ENCODE measurements around the gene DNAJC3.
"Not testable (repeated sequence)": the region's sequence is repeated elsewhere in the genome, so short reads cannot be mapped to it uniquely, and the experiment has no call there.

Gene DNAJC3

GRCh38 chr13:95676762-95677563 lies at the start of gene DNAJC3:
Gene DNAJC3, plus strand, starts transcription at chr13:95677139. Its CDS starts 117 bp downstream, at chr13:95677256.
- DNase-seq (ENCODE audit: low read depth), result peak; percentile 98

GRCh38 chr13:95627590-95627989 lies 49.3 kb upstream of the DNAJC3 start:
- DNase-seq (ENCODE audit: low read depth), result peak; percentile 69

- no peak for DNase-seq (ENCODE audit: low read depth)
These were observed 48.5 kb upstream of the DNAJC3 start for GRCh38 chr13:95628488-95628887.

GRCh38 chr13:95629071-95629470 lies 47.9 kb upstream of the DNAJC3 start:
- no peak for DNase-seq (ENCODE audit: low read depth)

GRCh38 chr13:95630593-95630992 lies 46.3 kb upstream of the DNAJC3 start:
- DNase-seq (ENCODE audit: low read depth), result no peak

DNA sequence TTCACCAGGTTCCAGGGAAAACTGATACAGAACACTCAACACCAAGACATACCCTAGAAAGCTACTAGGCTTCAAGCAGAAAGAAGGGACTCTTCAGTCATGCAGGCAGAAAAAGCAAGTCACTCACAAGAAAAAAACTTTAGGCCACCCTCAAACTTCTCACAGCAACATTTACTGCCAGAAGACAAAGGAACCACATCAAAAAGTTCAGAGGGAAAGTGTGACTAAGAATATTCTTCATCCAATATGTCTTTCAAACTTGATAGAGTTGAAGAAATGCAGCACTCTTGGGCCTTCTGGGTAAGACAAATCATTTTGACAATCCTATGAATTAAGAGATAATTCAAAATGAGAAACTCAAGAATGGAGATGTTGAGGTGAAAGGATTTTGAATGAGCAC lies 40.1 kb upstream of the DNAJC3 start:
- no peak for DNase-seq (ENCODE audit: low read depth)

- DNase-seq (ENCODE audit: low read depth), result peak; percentile 47
These were observed 35.5 kb upstream of the DNAJC3 start for GRCh38 chr13:95641291-95642027.

DNA sequence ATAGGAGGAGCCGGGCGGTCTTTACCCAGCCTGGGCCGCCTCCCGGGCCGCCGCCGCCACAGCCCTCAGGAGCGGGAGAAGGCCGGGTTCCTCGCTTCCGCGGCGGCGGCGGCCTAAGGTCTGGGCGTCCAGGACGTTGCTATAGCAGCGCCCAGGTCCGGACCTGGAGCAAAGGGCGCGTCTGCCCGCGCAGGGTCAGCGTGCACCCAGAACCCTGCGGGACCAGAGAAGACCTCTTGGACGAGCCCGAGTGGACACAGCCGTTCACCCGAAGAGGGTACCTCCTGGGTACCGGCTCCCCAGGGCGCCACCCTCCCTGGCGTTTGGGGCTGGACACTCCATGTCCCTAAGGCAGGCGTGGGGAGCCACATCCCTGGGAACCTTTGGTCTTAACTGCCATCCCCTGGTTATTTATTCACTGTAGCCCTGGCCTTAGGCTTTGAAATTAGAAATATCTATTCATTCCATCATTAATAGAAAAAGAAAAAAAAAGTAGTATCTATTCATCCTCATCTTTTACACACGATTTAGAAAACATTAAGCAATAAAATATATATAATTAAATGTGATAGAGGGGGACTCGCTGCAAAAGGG lies 34.8 kb upstream of the DNAJC3 start:
- DNase-seq (ENCODE audit: low read depth), result no peak

- DNase-seq (ENCODE audit: low read depth), result no peak
These were observed 33.9 kb upstream of the DNAJC3 start for GRCh38 chr13:95642999-95643398.

GRCh38 chr13:95643571-95643935 lies 33.4 kb upstream of the DNAJC3 start:
- DNase-seq (ENCODE audit: low read depth), result peak; percentile 28

- peak; percentile 37 for DNase-seq (ENCODE audit: low read depth)
These were observed 32.9 kb upstream of the DNAJC3 start for GRCh38 chr13:95643936-95644598.

GRCh38 chr13:95644601-95645052 lies 32.3 kb upstream of the DNAJC3 start, which contains the start of gene DZIP1:
Gene DZIP1, minus strand, starts transcription at chr13:95644706. Its CDS starts 2,677 bp downstream, at chr13:95642029.
- peak; percentile 82 for DNase-seq (ENCODE audit: low read depth)

DNA sequence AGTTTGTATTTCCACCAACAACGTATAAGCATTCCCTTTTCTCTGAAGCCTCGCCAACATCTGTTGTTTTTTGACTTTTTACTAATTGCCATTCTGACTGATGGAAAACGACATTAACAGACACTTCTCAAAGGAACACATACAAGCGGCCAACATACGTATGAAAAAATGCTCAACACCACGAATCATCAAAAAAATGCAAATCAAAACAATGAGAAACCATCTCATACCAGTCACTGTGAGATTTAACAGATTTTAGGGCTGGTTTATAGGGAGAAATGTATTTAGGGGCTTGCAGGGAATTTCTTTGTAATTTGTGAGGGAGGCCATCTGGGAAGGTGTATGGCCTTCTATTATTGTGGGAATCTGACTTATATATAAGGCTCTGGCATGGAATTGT lies 29.6 kb upstream of the DNAJC3 start:
- DNase-seq (ENCODE audit: low read depth), result no peak

DNA sequence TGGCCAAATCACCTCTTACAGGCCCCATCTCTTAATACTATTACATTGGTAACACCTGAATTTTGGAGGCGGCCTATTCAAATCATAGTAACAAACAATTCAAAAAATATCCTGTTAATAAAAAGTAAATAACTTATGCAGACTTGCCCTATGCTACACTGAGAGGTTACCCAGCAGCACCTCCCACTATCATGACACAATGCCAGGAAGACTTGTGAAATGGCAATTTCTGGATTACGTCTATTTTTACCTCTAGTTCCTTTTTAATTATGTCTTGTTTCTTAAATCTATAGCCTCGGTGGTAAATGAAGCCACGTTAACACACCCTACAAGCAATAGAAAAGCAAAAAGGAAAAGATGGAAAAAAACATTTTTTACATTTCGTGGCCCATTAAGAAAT lies 26.2 kb upstream of the DNAJC3 start:
- no peak for DNase-seq (ENCODE audit: low read depth)

DNA sequence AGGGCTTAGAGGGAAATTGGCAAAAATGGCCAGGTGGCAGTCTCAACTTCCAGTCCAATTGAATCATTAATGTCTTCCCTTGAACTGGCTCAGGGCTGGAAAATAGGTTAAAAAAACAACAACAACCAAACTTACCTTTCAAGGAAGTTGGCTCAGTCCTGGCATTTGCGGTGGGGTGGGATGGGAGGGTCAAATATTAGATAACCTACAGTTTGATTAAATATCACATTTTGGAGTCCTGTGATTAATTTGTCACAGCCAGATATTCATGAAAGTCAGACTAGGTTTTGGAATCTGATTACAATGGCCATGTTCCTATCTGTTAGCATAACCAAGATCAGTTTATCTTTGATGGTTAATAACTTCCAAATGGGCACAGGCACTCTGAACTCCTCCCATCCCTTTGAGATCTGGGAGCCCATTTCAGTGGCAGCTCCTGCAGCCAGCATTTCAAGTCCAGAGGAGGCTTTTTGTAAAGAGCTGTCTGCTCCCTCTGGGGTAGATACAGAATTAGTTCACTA lies 24.6 kb upstream of the DNAJC3 start:
- DNase-seq (ENCODE audit: low read depth), result no peak

DNA sequence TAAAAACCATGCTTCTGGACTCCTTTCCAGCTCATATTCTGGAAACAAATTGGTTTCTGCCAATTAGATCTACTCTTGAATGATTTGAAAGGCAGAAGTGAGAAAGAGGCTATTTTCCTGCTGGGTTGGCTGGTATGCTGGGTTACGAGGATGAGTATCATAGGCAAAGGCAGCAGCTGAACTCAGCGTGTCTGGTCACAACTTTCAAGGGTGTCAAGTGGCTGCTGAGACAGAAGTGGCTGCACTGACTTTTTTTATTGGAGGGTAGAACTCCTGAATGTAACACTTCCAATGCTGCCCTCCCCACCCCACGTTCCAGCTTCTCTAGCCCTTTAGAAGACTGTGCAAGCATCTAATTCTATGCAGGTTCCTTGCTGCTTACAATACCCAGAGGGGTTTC lies 24.1 kb upstream of the DNAJC3 start:
- DNase-seq (ENCODE audit: low read depth), result no peak

DNA sequence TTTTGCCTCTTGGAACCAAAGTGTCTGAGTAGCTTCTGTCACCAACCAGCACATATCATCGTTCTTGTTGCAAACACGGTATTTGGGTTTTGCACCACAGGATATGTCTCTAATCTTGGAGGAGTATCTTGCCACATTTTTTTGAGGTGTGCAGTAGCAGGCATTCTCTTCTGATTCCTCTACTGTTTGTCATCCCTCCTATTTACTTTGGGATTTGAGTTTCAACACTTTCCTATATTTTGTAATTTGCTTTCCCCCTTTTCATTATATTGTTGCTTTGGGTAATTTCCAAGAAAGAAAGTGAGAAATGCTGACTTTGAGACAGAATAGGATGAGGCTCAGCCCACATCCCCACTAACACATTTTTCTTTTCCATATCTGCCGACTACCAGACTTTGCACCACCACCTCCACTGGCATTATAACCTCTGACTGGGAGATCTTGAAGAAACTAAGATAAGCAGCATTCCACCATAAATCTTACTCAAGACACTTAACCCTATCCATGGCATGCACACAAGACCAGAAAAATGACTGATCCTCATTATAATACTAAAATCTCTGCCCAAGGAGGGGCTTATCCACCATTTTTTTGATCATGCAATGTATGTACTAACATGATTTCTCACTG lies 20.4 kb upstream of the DNAJC3 start:
- DNase-seq (ENCODE audit: low read depth), result no peak

DNA sequence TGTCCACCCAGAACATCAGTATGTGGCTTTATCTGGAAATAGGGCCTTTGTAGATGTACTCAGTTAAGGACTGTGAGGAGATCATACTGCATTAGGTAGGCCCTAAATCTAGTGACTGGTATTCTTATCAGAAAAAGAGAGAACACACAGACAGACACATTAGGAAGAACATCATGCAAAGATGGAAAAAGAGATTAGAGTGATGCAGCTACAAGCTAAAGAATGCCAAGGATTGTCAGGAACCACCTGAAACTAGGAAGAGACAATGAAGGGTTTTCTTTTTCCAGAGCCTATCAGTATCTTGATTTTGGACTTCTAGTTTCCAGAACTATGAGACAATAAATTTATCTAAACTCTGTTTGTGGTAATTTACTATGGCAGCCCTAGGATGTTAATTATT lies 17.4 kb upstream of the DNAJC3 start:
- no peak for DNase-seq (ENCODE audit: low read depth)

GRCh38 chr13:95660981-95661581 lies 15.9 kb upstream of the DNAJC3 start:
- peak; percentile 41 for DNase-seq (ENCODE audit: low read depth)

GRCh38 chr13:95667235-95667634 lies 9.7 kb upstream of the DNAJC3 start:
- DNase-seq (ENCODE audit: low read depth), result not testable (repeated sequence)

DNA sequence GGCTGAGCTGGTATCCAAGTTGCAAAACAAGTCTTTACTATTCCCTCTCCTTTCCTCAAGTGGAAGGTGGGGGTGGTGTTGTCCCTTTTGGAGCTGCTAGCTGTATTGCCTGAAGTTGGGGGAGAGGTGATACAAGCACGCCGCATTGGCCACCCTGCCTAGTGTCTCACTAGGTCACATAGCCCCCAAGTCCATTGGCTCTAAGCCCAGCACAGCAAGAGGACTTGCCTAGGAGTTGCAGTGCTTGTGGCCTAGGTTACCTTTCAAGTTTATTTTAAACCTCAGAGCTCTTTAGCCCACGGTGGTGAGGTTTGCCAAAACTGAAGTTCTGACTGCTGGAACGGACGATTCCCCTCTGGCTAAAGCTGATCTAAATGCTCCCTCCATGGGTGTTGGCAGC lies 5.3 kb upstream of the DNAJC3 start:
- no peak for DNase-seq (ENCODE audit: low read depth)
